ENCODE data around the gene CTPS1. TPM values are rescaled to one million over a fixed set of nuclear protein-coding genes. Genes with fewer than 3 reads are reported as not detected.

The CTPS1 gene
- total and polyA plus RNA-seq, 8 donors, result 6.4 to 45.5 (median 23.1) TPM

DNA sequence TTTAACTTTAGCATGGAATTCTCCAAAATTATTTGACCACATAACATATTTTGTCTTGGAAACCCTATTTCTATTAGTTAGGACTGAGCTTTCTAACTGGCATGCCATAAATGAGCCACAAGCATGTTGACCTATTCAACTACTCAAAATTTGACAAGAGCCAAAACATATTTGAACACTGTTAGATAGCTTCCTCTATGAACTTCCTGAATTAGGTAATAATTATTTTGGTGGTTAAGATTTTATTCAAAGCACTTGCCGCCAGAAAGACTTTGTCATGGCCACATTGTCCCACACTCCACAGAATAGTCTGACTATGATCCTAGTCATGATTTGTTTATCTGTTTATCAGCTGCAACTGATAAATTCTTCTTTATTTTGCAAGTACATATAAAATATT is 23.1 kb upstream of the CTPS1 start:
- 21 to 41% (median 32%) methylated on average over 1 of the region's 1 CpG for WGBS, 5 donors
- H3K36me3 ChIP-seq, result no peaks in the 10 kb centered on the region
- DNase-seq, result no peak
- no peaks in the 10 kb centered on the region for H3K9me3 ChIP-seq
- H3K27me3 ChIP-seq, result peaks cover 0 to 18% (median 0%) of the 10 kb centered on the region in 3 donors
- no peak for TF ChIP-seq POLR2AphosphoS5 (IDR thresholded peaks at IDR 0.05)
- intact Hi-C loops (cut with DNase I; ENCODE audit: low total_unique reads), result no loop called here
- H3K4me3 ChIP-seq, result no peak overlapping the region
- no peak overlapping the region for H3K27ac ChIP-seq
- H3K4me1 ChIP-seq, result peaks cover 0 to 21% (median 10%) of the 10 kb centered on the region in 4 donors

DNA sequence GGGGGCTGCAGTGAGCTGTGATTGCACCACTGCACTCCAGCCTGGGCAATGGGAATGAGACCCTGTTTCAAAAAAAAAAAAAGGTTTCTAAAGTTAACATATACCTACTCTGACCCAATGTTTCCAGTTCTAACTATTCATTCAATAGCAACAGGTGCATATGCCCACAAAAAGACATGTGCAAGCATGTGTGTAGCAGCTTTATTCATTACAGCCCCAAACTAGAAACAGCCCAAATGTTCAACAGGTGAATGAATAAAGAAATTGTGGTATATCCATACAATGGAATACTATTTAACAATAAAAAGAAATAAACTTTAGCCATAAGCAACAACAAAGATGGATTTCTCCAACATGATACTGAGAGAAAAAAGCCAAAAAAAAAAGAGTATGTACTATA is 21.3 kb upstream of the CTPS1 start:
- intact Hi-C loops (cut with DNase I; ENCODE audit: low total_unique reads), result no loop called here
- TF ChIP-seq EP300 (IDR thresholded peaks at IDR 0.05) (no peak), POLR2A (IDR thresholded peaks at IDR 0.05) (no peak), POLR2AphosphoS5 (IDR thresholded peaks at IDR 0.05) (no peak)
- TF ChIP-seq, protein P1, sequence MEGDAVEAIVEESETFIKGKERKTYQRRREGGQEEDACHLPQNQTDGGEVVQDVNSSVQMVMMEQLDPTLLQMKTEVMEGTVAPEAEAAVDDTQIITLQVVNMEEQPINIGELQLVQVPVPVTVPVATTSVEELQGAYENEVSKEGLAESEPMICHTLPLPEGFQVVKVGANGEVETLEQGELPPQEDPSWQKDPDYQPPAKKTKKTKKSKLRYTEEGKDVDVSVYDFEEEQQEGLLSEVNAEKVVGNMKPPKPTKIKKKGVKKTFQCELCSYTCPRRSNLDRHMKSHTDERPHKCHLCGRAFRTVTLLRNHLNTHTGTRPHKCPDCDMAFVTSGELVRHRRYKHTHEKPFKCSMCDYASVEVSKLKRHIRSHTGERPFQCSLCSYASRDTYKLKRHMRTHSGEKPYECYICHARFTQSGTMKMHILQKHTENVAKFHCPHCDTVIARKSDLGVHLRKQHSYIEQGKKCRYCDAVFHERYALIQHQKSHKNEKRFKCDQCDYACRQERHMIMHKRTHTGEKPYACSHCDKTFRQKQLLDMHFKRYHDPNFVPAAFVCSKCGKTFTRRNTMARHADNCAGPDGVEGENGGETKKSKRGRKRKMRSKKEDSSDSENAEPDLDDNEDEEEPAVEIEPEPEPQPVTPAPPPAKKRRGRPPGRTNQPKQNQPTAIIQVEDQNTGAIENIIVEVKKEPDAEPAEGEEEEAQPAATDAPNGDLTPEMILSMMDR (IDR thresholded peaks at IDR 0.05), result no peak
- peaks cover 0 to 12% (median 0%) of the 10 kb centered on the region in 3 donors for H3K27me3 ChIP-seq

DNA sequence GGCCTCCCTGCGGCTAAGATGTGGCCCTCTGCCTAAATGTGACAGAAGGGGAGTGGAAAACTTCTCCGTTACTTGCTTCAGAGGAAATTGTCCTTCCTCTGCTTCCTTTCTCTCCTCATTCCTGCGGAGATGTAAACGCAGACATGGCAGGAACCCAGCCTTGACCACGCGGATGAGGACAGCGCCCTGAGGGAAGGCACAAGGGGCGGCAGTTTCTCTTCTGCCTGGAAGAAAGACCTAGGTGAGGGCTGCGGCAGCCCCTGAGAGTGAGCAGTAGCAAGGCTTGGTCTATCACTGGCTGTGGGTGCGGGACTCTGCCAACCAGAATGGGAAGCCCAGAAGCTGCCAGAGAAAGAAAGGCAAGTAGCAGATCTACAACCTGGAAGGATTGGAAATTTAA is 14.0 kb upstream of the CTPS1 start:
- no peak for TF ChIP-seq POLR2AphosphoS5 (IDR thresholded peaks at IDR 0.05)
- TF ChIP-seq POLR2A (IDR thresholded peaks at IDR 0.05), result no peak
- TF ChIP-seq, protein P1 (IDR thresholded peaks at IDR 0.05), result no peak
- no peak for TF ChIP-seq EP300 (IDR thresholded peaks at IDR 0.05)
- H3K27me3 ChIP-seq, result no peaks in the 10 kb centered on the region
- H3K27ac ChIP-seq, result no peak overlapping the region
- no peak overlapping the region for H3K4me3 ChIP-seq
- WGBS, 5 donors, result 59 to 64% (median 62%) methylated on average over 10 of the region's 10 CpGs
- H3K4me1 ChIP-seq, result peaks cover 0 to 13% (median 4%) of the 10 kb centered on the region in 4 donors
- no peaks in the 10 kb centered on the region for H3K9me3 ChIP-seq
- DNase-seq, result no peak
- no peaks in the 10 kb centered on the region for H3K36me3 ChIP-seq
- intact Hi-C loops (cut with DNase I; ENCODE audit: low total_unique reads), result no loop called here

More for the DNA sequence above, 21.3 kb upstream of the CTPS1 start:
- Histone ChIP-seq H3K4me1 (peaks cover 0 to 17% (median 3%) of the 10 kb centered on the region in 4 donors), H3K36me3 (no peaks in the 10 kb centered on the region), H3K9me3 (no peaks in the 10 kb centered on the region), H3K4me3 (no peak overlapping the region), H3K27ac (no peak overlapping the region)
- no peak for DNase-seq

DNA sequence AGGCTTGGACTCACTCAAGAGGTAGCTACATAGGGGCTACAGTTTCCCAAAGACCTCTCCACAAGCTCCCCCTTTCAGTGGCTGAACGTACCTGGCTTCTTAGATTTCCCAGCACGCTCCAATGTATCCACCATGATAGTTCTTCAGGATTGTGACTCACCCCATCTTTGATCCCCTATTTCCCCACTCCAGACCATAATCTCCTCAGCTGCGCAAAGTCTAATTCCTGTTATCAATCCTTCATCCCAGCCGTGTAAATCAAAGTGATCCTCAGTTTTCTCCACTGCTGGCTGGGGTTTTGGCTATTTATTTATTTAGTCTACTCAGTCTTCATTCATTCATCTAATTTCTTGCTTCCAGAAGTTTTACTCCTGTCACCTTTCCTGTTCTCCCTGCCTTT is 13.1 kb upstream of the CTPS1 start:
- intact Hi-C loops (cut with DNase I; ENCODE audit: low total_unique reads), result no loop called here
- 59 to 82% (median 78%) methylated on average over 4 of the region's 4 CpGs for WGBS, 5 donors
- no peaks in the 10 kb centered on the region for H3K36me3 ChIP-seq
- no peak for DNase-seq
- no peaks in the 10 kb centered on the region for H3K27me3 ChIP-seq
- H3K4me3 ChIP-seq, result no peak overlapping the region
- H3K27ac ChIP-seq, result no peak overlapping the region
- TF ChIP-seq, protein P1 (IDR thresholded peaks at IDR 0.05), result no peak
- no peak for TF ChIP-seq POLR2AphosphoS5 (IDR thresholded peaks at IDR 0.05)
- TF ChIP-seq POLR2A (IDR thresholded peaks at IDR 0.05), result no peak
- TF ChIP-seq EP300 (IDR thresholded peaks at IDR 0.05), result no peak
- peaks cover 0 to 13% (median 4%) of the 10 kb centered on the region in 4 donors for H3K4me1 ChIP-seq
- no peaks in the 10 kb centered on the region for H3K9me3 ChIP-seq

DNA sequence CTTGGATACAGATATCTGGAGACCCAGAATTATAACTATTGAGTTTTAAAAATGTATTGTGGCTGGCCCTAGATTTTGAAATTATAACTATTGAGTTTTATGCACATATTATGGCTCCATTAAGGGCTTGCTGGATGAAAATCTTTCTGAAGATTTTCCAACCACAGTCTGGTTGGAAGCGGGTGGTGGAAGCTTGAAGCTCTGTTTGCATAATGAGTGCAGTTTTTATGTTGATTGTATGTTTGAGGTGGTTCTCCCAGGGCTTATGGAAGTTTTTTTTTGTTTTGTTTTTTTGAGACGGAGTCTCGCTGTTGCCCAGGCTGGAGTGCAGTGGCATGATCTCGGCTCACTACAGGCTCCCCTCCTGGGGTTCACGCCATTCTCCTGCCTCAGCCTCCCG is 10.1 kb upstream of the CTPS1 start:
- H3K36me3 ChIP-seq, result no peaks in the 10 kb centered on the region
- no peak for DNase-seq
- no peaks in the 10 kb centered on the region for H3K27me3 ChIP-seq
- no peaks in the 10 kb centered on the region for H3K9me3 ChIP-seq
- peaks cover 0 to 13% (median 4%) of the 10 kb centered on the region in 4 donors for H3K4me1 ChIP-seq
- WGBS, 5 donors, result 78 to 91% (median 82%) methylated on average over 6 of the region's 6 CpGs
- H3K27ac ChIP-seq, result no peak overlapping the region
- TF ChIP-seq POLR2AphosphoS5 (IDR thresholded peaks at IDR 0.05) (no peak), EP300 (IDR thresholded peaks at IDR 0.05) (no peak), POLR2A (IDR thresholded peaks at IDR 0.05) (no peak)
- TF ChIP-seq, protein P1 (IDR thresholded peaks at IDR 0.05), result no peak
- intact Hi-C loops (cut with DNase I; ENCODE audit: low total_unique reads), result no loop called here
- no peak overlapping the region for H3K4me3 ChIP-seq
